ENCODE results near the gene AAK1.

AAK1 gene

DNA sequence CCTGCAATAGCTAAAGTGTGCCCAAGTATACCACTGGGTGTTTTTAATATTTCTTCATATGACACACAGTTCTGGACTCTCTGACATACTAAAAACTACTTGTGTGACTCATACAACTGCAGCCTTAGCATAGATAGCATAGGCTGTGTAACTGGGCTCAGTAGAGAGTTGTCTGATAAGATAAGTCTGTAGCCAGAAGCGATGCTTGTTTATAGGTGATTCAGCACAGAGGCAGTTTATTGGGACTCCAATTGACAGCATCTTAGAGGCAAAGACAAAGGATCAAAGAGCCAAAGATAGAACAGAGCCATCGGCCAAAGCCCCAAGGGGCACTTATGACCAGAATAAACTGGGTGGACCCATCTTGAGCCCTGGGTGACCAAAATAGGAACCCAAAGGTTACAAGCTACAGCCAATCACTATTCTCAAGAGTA, 42.3 kb downstream of the AAK1 start:
- TF ChIP-seq RAD21 (IDR thresholded peaks at IDR 0.05; ENCODE audit: low read depth) = no peak
- TF ChIP-seq, protein P1, sequence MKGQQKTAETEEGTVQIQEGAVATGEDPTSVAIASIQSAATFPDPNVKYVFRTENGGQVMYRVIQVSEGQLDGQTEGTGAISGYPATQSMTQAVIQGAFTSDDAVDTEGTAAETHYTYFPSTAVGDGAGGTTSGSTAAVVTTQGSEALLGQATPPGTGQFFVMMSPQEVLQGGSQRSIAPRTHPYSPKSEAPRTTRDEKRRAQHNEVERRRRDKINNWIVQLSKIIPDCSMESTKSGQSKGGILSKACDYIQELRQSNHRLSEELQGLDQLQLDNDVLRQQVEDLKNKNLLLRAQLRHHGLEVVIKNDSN (IDR thresholded peaks at IDR 0.05) = no peak
- no peak for TF ChIP-seq TEAD4 (IDR thresholded peaks at IDR 0.05)

GRCh38 chr2:69600425-69600824, 43.1 kb downstream of the AAK1 start:
- TF ChIP-seq CEBPB (IDR thresholded peaks at IDR 0.05) (no peak), EP300 (IDR thresholded peaks at IDR 0.05; ENCODE audit: borderline replicate concordance) (no peak), TEAD4 (IDR thresholded peaks at IDR 0.05) (no peak), FOXM1 (IDR thresholded peaks at IDR 0.05; ENCODE audit: borderline replicate concordance, low read depth) (no peak), TCF12 (IDR thresholded peaks at IDR 0.05; ENCODE audit: low read depth) (no peak), NFIC (IDR thresholded peaks at IDR 0.05) (no peak)

DNA sequence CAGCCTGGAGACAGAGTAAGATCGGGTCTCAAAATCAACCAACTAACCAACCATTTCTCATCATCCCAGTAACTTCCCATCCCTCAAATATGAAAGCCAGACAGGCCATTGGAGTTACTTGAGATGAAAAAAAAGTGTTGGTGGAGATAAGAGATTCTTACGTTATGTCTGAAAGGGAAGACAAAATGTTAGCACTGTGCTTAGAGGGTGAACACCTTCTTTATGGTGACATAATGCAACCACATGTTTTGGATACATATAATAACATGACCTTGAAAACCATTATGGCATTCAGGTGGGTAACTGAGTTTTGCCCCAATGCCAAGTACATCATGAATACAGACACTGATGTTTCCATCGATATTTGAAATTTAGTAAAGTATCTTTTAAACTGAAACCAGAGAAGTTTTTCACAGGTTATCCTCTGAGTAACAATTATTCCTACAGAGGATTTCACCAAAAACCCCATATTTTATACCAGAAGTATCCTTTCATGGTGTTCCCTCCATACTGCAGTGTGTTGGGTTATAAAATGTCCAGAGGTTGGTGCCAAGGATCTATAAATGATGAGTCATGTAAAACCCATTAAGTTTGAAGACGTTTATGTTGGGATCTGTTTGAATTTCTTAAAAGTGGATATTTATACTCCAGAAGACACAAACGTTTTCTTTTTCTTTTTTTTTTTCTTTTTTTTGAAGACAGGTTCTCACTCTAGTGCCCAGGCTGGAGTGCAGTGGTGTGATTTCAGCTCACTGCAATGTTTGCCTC, 45.5 kb downstream of the AAK1 start:
- TF ChIP-seq, protein P1 (IDR thresholded peaks at IDR 0.05) = no peak
- no peak for TF ChIP-seq NFIC (IDR thresholded peaks at IDR 0.05)
- TF ChIP-seq MAX (IDR thresholded peaks at IDR 0.05) = no peak
- TF ChIP-seq TCF12 (IDR thresholded peaks at IDR 0.05; ENCODE audit: low read depth) = no peak
- TF ChIP-seq TEAD4 (IDR thresholded peaks at IDR 0.05) = no peak
- no peak for TF ChIP-seq REST (IDR thresholded peaks at IDR 0.05; ENCODE audit: low read depth)
- no peak for TF ChIP-seq YY1 (IDR thresholded peaks at IDR 0.05; ENCODE audit: low read depth)
- no peak for TF ChIP-seq RAD21 (IDR thresholded peaks at IDR 0.05; ENCODE audit: low read depth)
- no peak for TF ChIP-seq EGR1 (IDR thresholded peaks at IDR 0.05)
- TF ChIP-seq TAF1 (IDR thresholded peaks at IDR 0.05; ENCODE audit: low read depth) = no peak
- TF ChIP-seq ZBTB7A (IDR thresholded peaks at IDR 0.05; ENCODE audit: low read depth) = no peak
- no peak for TF ChIP-seq CREB1 (IDR thresholded peaks at IDR 0.05; ENCODE audit: low read depth)
- no peak for TF ChIP-seq EP300 (IDR thresholded peaks at IDR 0.05; ENCODE audit: borderline replicate concordance)
- no peak for TF ChIP-seq FOXM1 (IDR thresholded peaks at IDR 0.05; ENCODE audit: borderline replicate concordance, low read depth)
- TF ChIP-seq CEBPB (IDR thresholded peaks at IDR 0.05) = no peak

GRCh38 chr2:69597105-69597504, 46.4 kb downstream of the AAK1 start:
- TF ChIP-seq RAD21 (IDR thresholded peaks at IDR 0.05; ENCODE audit: low read depth) (no peak), EP300 (IDR thresholded peaks at IDR 0.05; ENCODE audit: borderline replicate concordance) (no peak), EGR1 (IDR thresholded peaks at IDR 0.05) (no peak), NFIC (IDR thresholded peaks at IDR 0.05) (no peak), TAF1 (IDR thresholded peaks at IDR 0.05; ENCODE audit: low read depth) (no peak), ZBTB7A (IDR thresholded peaks at IDR 0.05; ENCODE audit: low read depth) (no peak), FOXM1 (IDR thresholded peaks at IDR 0.05; ENCODE audit: borderline replicate concordance, low read depth) (no peak), CEBPB (IDR thresholded peaks at IDR 0.05) (no peak), CREB1 (IDR thresholded peaks at IDR 0.05; ENCODE audit: low read depth) (no peak), TCF12 (IDR thresholded peaks at IDR 0.05; ENCODE audit: low read depth) (no peak), TEAD4 (IDR thresholded peaks at IDR 0.05) (no peak), YY1 (IDR thresholded peaks at IDR 0.05; ENCODE audit: low read depth) (no peak), REST (IDR thresholded peaks at IDR 0.05; ENCODE audit: low read depth) (no peak), MAX (IDR thresholded peaks at IDR 0.05) (no peak)
- TF ChIP-seq, protein P1 (IDR thresholded peaks at IDR 0.05) = no peak

- no peak for TF ChIP-seq FOXM1 (IDR thresholded peaks at IDR 0.05; ENCODE audit: borderline replicate concordance, low read depth)
- TF ChIP-seq RAD21 (IDR thresholded peaks at IDR 0.05; ENCODE audit: low read depth) = no peak
- TF ChIP-seq NFIC (IDR thresholded peaks at IDR 0.05) = no peak
- no peak for TF ChIP-seq ZBTB7A (IDR thresholded peaks at IDR 0.05; ENCODE audit: low read depth)
- no peak for TF ChIP-seq CEBPB (IDR thresholded peaks at IDR 0.05)
- no peak for TF ChIP-seq TCF12 (IDR thresholded peaks at IDR 0.05; ENCODE audit: low read depth)
- TF ChIP-seq TEAD4 (IDR thresholded peaks at IDR 0.05) = no peak
- no peak for TF ChIP-seq EGR1 (IDR thresholded peaks at IDR 0.05)
- no peak for TF ChIP-seq CREB1 (IDR thresholded peaks at IDR 0.05; ENCODE audit: low read depth)
- no peak for TF ChIP-seq MAX (IDR thresholded peaks at IDR 0.05)
- no peak for TF ChIP-seq TAF1 (IDR thresholded peaks at IDR 0.05; ENCODE audit: low read depth)
- TF ChIP-seq REST (IDR thresholded peaks at IDR 0.05; ENCODE audit: low read depth) = no peak
Measured at GRCh38 chr2:69594341-69594740, 49.2 kb downstream of the AAK1 start.

Measured in Ishikawa (cell line).